Hepatocyte (in vitro differentiated cells): ENCODE data around the gene LDAH.

Experiments
- EZH2 ChIP-seq: fragments of 200-600 bp; sonication (generic); IDR thresholded peaks from 2 replicates; pipeline ENCODE4 v1.6.1; 2016; ENCODE audit warnings: antibody characterized with exemption, mild to moderate bottlenecking, borderline replicate concordance
- TF ChIP-seq, protein P1 (sequence below): fragments of 200-600 bp; sonication (generic); IDR thresholded peaks from 2 replicates; pipeline ENCODE4 v1.5.1; 2016; ENCODE audit warnings: antibody characterized with exemption, mild to moderate bottlenecking; ENCODE audit not compliant: poor library complexity

DNA sequence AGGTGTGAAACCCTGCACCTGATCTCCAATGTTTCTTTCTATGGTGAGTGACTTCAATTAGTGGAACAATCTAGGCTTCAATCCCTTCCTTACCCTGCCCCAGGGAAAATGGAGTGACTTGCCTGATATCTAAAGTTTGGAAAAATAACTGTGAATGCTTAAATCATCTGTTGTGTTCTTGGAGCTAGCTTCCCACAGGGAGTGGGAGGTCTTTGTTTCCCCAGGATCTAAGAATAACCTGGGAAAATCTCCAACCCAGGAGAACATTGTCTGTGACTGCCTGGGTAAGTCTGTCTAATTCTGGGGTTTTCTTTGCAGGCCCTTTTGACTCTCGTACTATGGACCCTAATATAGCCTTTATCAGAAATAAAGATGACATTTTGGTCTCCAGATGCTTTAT, 13.6 kb upstream of the LDAH start:
- TF ChIP-seq, protein P1, sequence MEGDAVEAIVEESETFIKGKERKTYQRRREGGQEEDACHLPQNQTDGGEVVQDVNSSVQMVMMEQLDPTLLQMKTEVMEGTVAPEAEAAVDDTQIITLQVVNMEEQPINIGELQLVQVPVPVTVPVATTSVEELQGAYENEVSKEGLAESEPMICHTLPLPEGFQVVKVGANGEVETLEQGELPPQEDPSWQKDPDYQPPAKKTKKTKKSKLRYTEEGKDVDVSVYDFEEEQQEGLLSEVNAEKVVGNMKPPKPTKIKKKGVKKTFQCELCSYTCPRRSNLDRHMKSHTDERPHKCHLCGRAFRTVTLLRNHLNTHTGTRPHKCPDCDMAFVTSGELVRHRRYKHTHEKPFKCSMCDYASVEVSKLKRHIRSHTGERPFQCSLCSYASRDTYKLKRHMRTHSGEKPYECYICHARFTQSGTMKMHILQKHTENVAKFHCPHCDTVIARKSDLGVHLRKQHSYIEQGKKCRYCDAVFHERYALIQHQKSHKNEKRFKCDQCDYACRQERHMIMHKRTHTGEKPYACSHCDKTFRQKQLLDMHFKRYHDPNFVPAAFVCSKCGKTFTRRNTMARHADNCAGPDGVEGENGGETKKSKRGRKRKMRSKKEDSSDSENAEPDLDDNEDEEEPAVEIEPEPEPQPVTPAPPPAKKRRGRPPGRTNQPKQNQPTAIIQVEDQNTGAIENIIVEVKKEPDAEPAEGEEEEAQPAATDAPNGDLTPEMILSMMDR: no peak
- no peak for TF ChIP-seq EZH2
